Measurements from ENCODE around the gene SPANXN5.
"Not testable (repeated sequence)": the region's sequence is repeated elsewhere in the genome, so short reads cannot be mapped to it uniquely, and the experiment has no call there.

SPANXN5 gene

GRCh38 chrX:52797327-52797726 is at the start of gene SPANXN5:
SPANXN5 (minus strand) TSS chrX:52797427; CDS start chrX:52797348, 79 bp downstream.
- not testable (repeated sequence) for DNase-seq

- DNase-seq, result not testable (repeated sequence)
Observed at GRCh38 chrX:52843619-52844018, 46.4 kb upstream of the SPANXN5 start.

- no peak for DNase-seq
Observed at GRCh38 chrX:52839137-52839536, 41.9 kb upstream of the SPANXN5 start.

GRCh38 chrX:52830551-52830950 is 33.3 kb upstream of the SPANXN5 start:
- DNase-seq, result no peak

GRCh38 chrX:52824608-52825007 is 27.4 kb upstream of the SPANXN5 start:
- no peak for DNase-seq

GRCh38 chrX:52821079-52821760 is 24.0 kb upstream of the SPANXN5 start:
- DNase-seq, result no peak

GRCh38 chrX:52819788-52820187 is 22.6 kb upstream of the SPANXN5 start:
- DNase-seq, result no peak

GRCh38 chrX:52811065-52811625 is 13.9 kb upstream of the SPANXN5 start, which contains the start of gene XAGE5:
XAGE5 (plus strand) TSS chrX:52811287; CDS start chrX:52812567, 1,280 bp downstream.
- no peak for DNase-seq

- not testable (repeated sequence) for DNase-seq
Observed at GRCh38 chrX:52804876-52805275, 7.6 kb upstream of the SPANXN5 start.

GRCh38 chrX:52773504-52773903 is 23.7 kb downstream of the SPANXN5 start:
- not testable (repeated sequence) for DNase-seq

GRCh38 chrX:52765983-52766382 is 31.2 kb downstream of the SPANXN5 start:
- not testable (repeated sequence) for DNase-seq

- not testable (repeated sequence) for DNase-seq
Observed at GRCh38 chrX:52750952-52751351, 46.3 kb downstream of the SPANXN5 start, which contains the start of gene SSX2B. SSX2B (plus strand) TSS chrX:52751252; CDS start chrX:52752681, 1,429 bp downstream.

Measured in NCI-H1092 (cell line).